GM23248 (cell line): ENCODE data around the gene PAQR5.

Experiments
- EZH2 ChIP-seq: fragments of 200-600 bp; sonication (generic); IDR thresholded peaks from 2 replicates; pipeline ENCODE4 v1.6.1; 2018; ENCODE audit warnings: antibody characterized with exemption, mild to moderate bottlenecking; ENCODE audit not compliant: insufficient read depth, poor library complexity, severe bottlenecking
- EZH2phosphoT487 ChIP-seq: fragments of 200-600 bp; sonication (generic); IDR thresholded peaks from 2 replicates; pipeline ENCODE4 v1.6.1; 2018; ENCODE audit warnings: antibody characterized with exemption, moderate library complexity, mild to moderate bottlenecking, low read depth; ENCODE audit not compliant: insufficient read depth

GRCh38 chr15:69325456-69325971 is 26.8 kb downstream of the PAQR5 start:
- no peak for TF ChIP-seq EZH2phosphoT487
- TF ChIP-seq EZH2, result no peak
